Measurements from ENCODE around the gene SLC6A5.

- TF ChIP-seq EZH2 (IDR thresholded peaks at IDR 0.05; ENCODE audit: borderline replicate concordance, low read length), result no peak
- TF ChIP-seq CTCF (IDR thresholded peaks at IDR 0.05; ENCODE audit: low read length), result no peak
Measured at GRCh38 chr11:20654038-20654437, 54.6 kb downstream of the SLC6A5 start.

Data from OCI-LY1 (cell line).